Measurements from ENCODE around the gene RTN4RL1. TPM values are rescaled to one million over a fixed set of nuclear protein-coding genes. Genes with fewer than 3 reads are reported as not detected.

The RTN4RL1 gene
- total RNA-seq, 2 experiments from 2014 or later, result not detected

DNA sequence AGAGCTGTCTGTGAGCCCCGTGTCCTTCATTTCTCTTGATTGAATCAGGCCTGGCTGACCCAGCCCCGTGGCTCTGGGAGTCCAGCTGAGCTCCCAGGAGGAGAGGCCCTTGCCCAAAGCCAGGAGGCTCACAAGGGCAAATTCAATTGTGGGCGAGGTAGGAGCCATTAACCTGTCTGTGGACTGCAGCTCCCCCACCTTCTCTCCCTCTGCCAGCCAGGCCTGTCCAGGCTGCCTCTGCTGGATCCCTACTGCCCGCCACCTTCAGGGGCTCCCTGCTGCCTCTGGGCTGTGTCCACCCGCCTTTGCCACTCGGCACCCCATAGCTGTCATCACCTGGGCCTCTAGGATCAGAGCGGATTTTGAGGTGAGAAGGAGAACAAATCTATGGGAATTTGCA is 61.9 kb downstream of the RTN4RL1 start:
- TF ChIP-seq EZH2phosphoT487 (IDR thresholded peaks at IDR 0.05; ENCODE audit: borderline replicate concordance, low read depth, low read length), result no peak
- no peak for TF ChIP-seq CTCF (conservative IDR thresholded peaks at IDR 0.05; ENCODE audit: low read length)
- intact Hi-C loops (cut with micrococcal nuclease; ENCODE audit: unreplicated experiment), result no loop called here
- no peak overlapping the region for H3K4me3 ChIP-seq (ENCODE audit: low read depth, low read length, poor library complexity, severe bottlenecking)
- no peaks in the 10 kb centered on the region for H4K20me1 ChIP-seq (ENCODE audit: insufficient read depth, low read length)
- H3K9me3 ChIP-seq (ENCODE audit: low read length), result no peaks in the 10 kb centered on the region
- H3K4me1 ChIP-seq (ENCODE audit: insufficient read depth, low read length, poor library complexity, severe bottlenecking), result no peaks in the 10 kb centered on the region
- DNase-seq (ENCODE audit: low spot score), result no peak
- BruUV-seq (replicated peaks), result no TSS peak
- CTCF ChIA-PET (ENCODE audit: unreplicated experiment), result no interaction called here
- no peak overlapping the region for H3K27ac ChIP-seq (ENCODE audit: low read depth, low read length, poor library complexity, severe bottlenecking)
- H2AFZ ChIP-seq (ENCODE audit: low read length), result no peak overlapping the region
- H3K4me2 ChIP-seq (ENCODE audit: low read length), result no peak overlapping the region
- H3K79me2 ChIP-seq (ENCODE audit: insufficient read depth, low read depth, low read length), result no peaks in the 10 kb centered on the region
- POLR2A ChIA-PET, result interaction anchor here (0.7 kb wide), 1 partner anchor 17 kb away, joined by 3 read pairs; no protein-coding TSS in a partner anchor
- H3K9me2 ChIP-seq (ENCODE audit: insufficient read depth, low read length), result no peaks in the 10 kb centered on the region
- H3K36me3 ChIP-seq (ENCODE audit: insufficient read depth, low read length), result no peaks in the 10 kb centered on the region

GRCh38 chr17:1961189-1961588 is 63.9 kb downstream of the RTN4RL1 start:
- no peaks in the 10 kb centered on the region for H3K4me1 ChIP-seq (ENCODE audit: insufficient read depth, low read length, poor library complexity, severe bottlenecking)
- H3K4me2 ChIP-seq (ENCODE audit: low read length), result no peak overlapping the region
- H3K36me3 ChIP-seq (ENCODE audit: insufficient read depth, low read length), result no peaks in the 10 kb centered on the region
- H3K9me3 ChIP-seq (ENCODE audit: low read length), result no peaks in the 10 kb centered on the region
- no peak overlapping the region for H3K27ac ChIP-seq (ENCODE audit: low read depth, low read length, poor library complexity, severe bottlenecking)
- intact Hi-C loops (cut with micrococcal nuclease; ENCODE audit: unreplicated experiment), result no loop called here
- no peaks in the 10 kb centered on the region for H4K20me1 ChIP-seq (ENCODE audit: insufficient read depth, low read length)
- POLR2A ChIA-PET, result no interaction called here
- no peaks in the 10 kb centered on the region for H3K79me2 ChIP-seq (ENCODE audit: insufficient read depth, low read depth, low read length)
- H2AFZ ChIP-seq (ENCODE audit: low read length), result no peak overlapping the region
- no peak overlapping the region for H3K4me3 ChIP-seq (ENCODE audit: low read depth, low read length, poor library complexity, severe bottlenecking)
- CTCF ChIA-PET (ENCODE audit: unreplicated experiment), result no interaction called here
- no peaks in the 10 kb centered on the region for H3K9me2 ChIP-seq (ENCODE audit: insufficient read depth, low read length)
- no TSS peak for BruUV-seq (replicated peaks)
- TF ChIP-seq CTCF (conservative IDR thresholded peaks at IDR 0.05; ENCODE audit: low read length) (no peak), EZH2phosphoT487 (IDR thresholded peaks at IDR 0.05; ENCODE audit: borderline replicate concordance, low read depth, low read length) (no peak)
- no peak for DNase-seq (ENCODE audit: low spot score)

- no peak overlapping the region for H3K4me2 ChIP-seq (ENCODE audit: low read length)
- TF ChIP-seq EZH2phosphoT487 (IDR thresholded peaks at IDR 0.05; ENCODE audit: borderline replicate concordance, low read depth, low read length) (no peak), CTCF (conservative IDR thresholded peaks at IDR 0.05; ENCODE audit: low read length) (no peak)
- ChIA-PET POLR2A (no interaction called here), CTCF (ENCODE audit: unreplicated experiment) (no interaction called here)
- no peaks in the 10 kb centered on the region for H3K4me1 ChIP-seq (ENCODE audit: insufficient read depth, low read length, poor library complexity, severe bottlenecking)
- no peaks in the 10 kb centered on the region for H3K79me2 ChIP-seq (ENCODE audit: insufficient read depth, low read depth, low read length)
- BruUV-seq (replicated peaks), result no TSS peak
- H3K9me3 ChIP-seq (ENCODE audit: low read length), result no peaks in the 10 kb centered on the region
- no peaks in the 10 kb centered on the region for H3K9me2 ChIP-seq (ENCODE audit: insufficient read depth, low read length)
- no peak overlapping the region for H2AFZ ChIP-seq (ENCODE audit: low read length)
- H3K4me3 ChIP-seq (ENCODE audit: low read depth, low read length, poor library complexity, severe bottlenecking), result no peak overlapping the region
- H4K20me1 ChIP-seq (ENCODE audit: insufficient read depth, low read length), result no peaks in the 10 kb centered on the region
- H3K36me3 ChIP-seq (ENCODE audit: insufficient read depth, low read length), result no peaks in the 10 kb centered on the region
- intact Hi-C loops (cut with micrococcal nuclease; ENCODE audit: unreplicated experiment), result no loop called here
- H3K27ac ChIP-seq (ENCODE audit: low read depth, low read length, poor library complexity, severe bottlenecking), result no peak overlapping the region
- no peak for DNase-seq (ENCODE audit: low spot score)
Measured at GRCh38 chr17:1960545-1960912, 64.6 kb downstream of the RTN4RL1 start.
